ENCODE results near the gene PHACTR3. TPM values are rescaled to one million over a fixed set of nuclear protein-coding genes. Genes with fewer than 3 reads are reported as not detected.

PHACTR3 gene
- total RNA-seq, 2 donors from 2014 or later: not detected

GRCh38 chr20:59648466-59649070 lies 44.2 kb downstream of the PHACTR3 start:
- no peak for DNase-seq (ENCODE audit: low spot score)
- ATAC-seq (ENCODE audit: insufficient number of reproducible peaks, low FRiP score, low read depth): no peak
- no peak for TF ChIP-seq CTCF (IDR thresholded peaks at IDR 0.05)
- no peaks in the 10 kb centered on the region for H3K36me3 ChIP-seq
- H3K4me1 ChIP-seq (ENCODE audit: control insufficient read depth in 1 of 2, low read depth in 2 of 2): no peaks in the 10 kb centered on the region
- H3K4me3 ChIP-seq: no peak overlapping the region
- no peaks in the 10 kb centered on the region for H3K9me3 ChIP-seq
- no peaks in the 10 kb centered on the region for H3K27me3 ChIP-seq (replicated peaks; ENCODE audit: insufficient read depth)
- H3K27ac ChIP-seq: no peak overlapping the region

DNA sequence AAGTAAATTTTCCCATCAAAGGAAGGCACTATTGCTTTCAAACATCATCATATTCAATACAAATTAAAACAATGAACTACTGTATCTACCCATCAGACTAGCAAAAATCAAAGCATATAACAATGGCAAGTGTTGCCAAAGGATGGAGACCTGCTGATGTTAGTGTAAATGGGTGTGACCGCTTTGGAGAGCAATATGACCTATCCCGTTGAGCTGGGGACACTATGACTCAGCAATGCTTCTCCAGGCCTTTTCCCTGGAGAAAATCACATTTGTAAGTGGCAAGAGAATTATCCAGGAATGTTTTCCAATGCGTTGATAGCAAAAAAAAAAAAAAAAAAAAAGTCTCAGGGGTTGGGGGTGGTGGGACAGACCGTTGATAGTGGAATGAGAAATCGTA lies 46.1 kb downstream of the PHACTR3 start:
- no peak overlapping the region for H3K27ac ChIP-seq
- TF ChIP-seq CTCF (IDR thresholded peaks at IDR 0.05): no peak
- no peaks in the 10 kb centered on the region for H3K4me1 ChIP-seq (ENCODE audit: control insufficient read depth in 1 of 2, low read depth in 2 of 2)
- no peaks in the 10 kb centered on the region for H3K9me3 ChIP-seq
- ATAC-seq (ENCODE audit: insufficient number of reproducible peaks, low FRiP score, low read depth) (no peak), DNase-seq (ENCODE audit: low spot score) (no peak)
- no peaks in the 10 kb centered on the region for H3K36me3 ChIP-seq
- H3K4me3 ChIP-seq: no peak overlapping the region
- H3K27me3 ChIP-seq (replicated peaks; ENCODE audit: insufficient read depth): no peaks in the 10 kb centered on the region

GRCh38 chr20:59652381-59652780 lies 48.0 kb downstream of the PHACTR3 start:
- DNase-seq (ENCODE audit: low spot score): no peak
- Histone ChIP-seq H3K27ac (no peak overlapping the region), H3K36me3 (no peaks in the 10 kb centered on the region), H3K4me3 (no peak overlapping the region), H3K27me3 (replicated peaks; ENCODE audit: insufficient read depth) (no peaks in the 10 kb centered on the region), H3K9me3 (peaks cover under 1% of the 10 kb centered on the region), H3K4me1 (ENCODE audit: control insufficient read depth in 1 of 2, low read depth in 2 of 2) (no peaks in the 10 kb centered on the region)
- no peak for TF ChIP-seq CTCF (IDR thresholded peaks at IDR 0.05)
- ATAC-seq (ENCODE audit: insufficient number of reproducible peaks, low FRiP score, low read depth): no peak

- DNase-seq (ENCODE audit: low spot score) (no peak), ATAC-seq (ENCODE audit: insufficient number of reproducible peaks, low FRiP score, low read depth) (no peak)
- Histone ChIP-seq H3K36me3 (no peaks in the 10 kb centered on the region), H3K27me3 (replicated peaks; ENCODE audit: insufficient read depth) (no peaks in the 10 kb centered on the region), H3K9me3 (peaks cover 13% of the 10 kb centered on the region), H3K27ac (no peak overlapping the region), H3K4me1 (ENCODE audit: control insufficient read depth in 1 of 2, low read depth in 2 of 2) (no peaks in the 10 kb centered on the region), H3K4me3 (no peak overlapping the region)
- no peak for TF ChIP-seq CTCF (IDR thresholded peaks at IDR 0.05)
Observed at GRCh38 chr20:59656417-59656816, 52.1 kb downstream of the PHACTR3 start.

DNA sequence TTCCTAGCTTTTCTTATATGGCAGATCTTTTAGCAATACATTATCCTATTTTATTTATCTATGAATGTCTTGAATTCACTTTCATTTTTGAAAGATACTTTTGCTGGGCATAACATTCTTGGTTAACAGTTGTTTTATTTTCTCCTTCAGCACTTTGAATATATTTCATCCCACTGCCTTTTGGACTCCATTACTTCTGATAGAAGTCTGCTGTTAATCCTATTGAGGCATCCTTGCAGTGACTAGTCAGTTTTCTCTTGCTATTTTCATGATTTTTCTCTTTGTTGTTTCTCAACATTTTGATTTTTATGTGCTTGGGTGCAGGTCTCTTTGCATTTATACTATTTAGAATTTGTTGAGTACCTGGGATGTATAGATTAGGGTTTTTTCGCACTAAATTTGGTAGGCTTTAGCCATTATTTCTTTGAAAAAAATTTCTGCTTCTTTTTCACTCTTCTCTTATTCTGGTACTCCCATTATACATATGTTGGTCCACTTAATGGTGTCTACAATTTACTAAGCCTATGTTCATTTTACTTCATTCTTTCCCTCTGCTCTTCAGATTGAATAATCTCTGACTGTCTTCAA lies 53.2 kb downstream of the PHACTR3 start:
- peaks cover 13% of the 10 kb centered on the region for H3K9me3 ChIP-seq
- no peak for DNase-seq (ENCODE audit: low spot score)
- H3K4me3 ChIP-seq: no peak overlapping the region
- H3K27me3 ChIP-seq (replicated peaks; ENCODE audit: insufficient read depth): no peaks in the 10 kb centered on the region
- no peak for TF ChIP-seq CTCF (IDR thresholded peaks at IDR 0.05)
- no peak overlapping the region for H3K27ac ChIP-seq
- H3K36me3 ChIP-seq: no peaks in the 10 kb centered on the region
- ATAC-seq (ENCODE audit: insufficient number of reproducible peaks, low FRiP score, low read depth): no peak
- H3K4me1 ChIP-seq (ENCODE audit: control insufficient read depth in 1 of 2, low read depth in 2 of 2): no peaks in the 10 kb centered on the region
